Peyer's patch (tissue), 4 donors: ENCODE measurements around the gene WIPF2. TPM values are rescaled to one million over a fixed set of nuclear protein-coding genes. Genes with fewer than 3 reads are reported as not detected.

Experiments
- DNase-seq, 3 donors: peaks; one replicate each; pipeline ENCODE4 v3.0.0-alpha.2; 2017 to 2019
- H3K27ac ChIP-seq, 4 donors: fragments of 200-600 bp; sonication (generic); one replicate each; pipeline ENCODE4 v1.5.1; 2016 to 2019
- H3K27me3 ChIP-seq, 2 donors: fragments of 200-600 bp; sonication (generic); one replicate each; pipeline ENCODE4 v1.5.1; 2019
- H3K36me3 ChIP-seq, 3 donors: fragments of 200-600 bp; sonication (generic); one replicate each; pipeline ENCODE4 v1.5.1; 2016 to 2019
- H3K4me1 ChIP-seq, 4 donors: fragments of 200-600 bp; sonication (generic); one replicate each; pipeline ENCODE4 v1.5.1; 2016 to 2019
- H3K4me3 ChIP-seq, 4 donors: fragments of 200-600 bp; sonication (generic); 1 replicate in 3 of 4; 2 replicates in 1 of 4; pipeline ENCODE4 v1.5.1; 2016 to 2019; ENCODE audit warnings: mild to moderate bottlenecking in 1 of 4
- H3K9me3 ChIP-seq, 4 donors: fragments of 200-600 bp; sonication (generic); one replicate each; pipeline ENCODE4 v1.5.1; 2016 to 2019; ENCODE audit warnings: mild to moderate bottlenecking in 1 of 4
- CTCF ChIP-seq, 6 experiments: fragments of 450-650 bp in 4 of 6; fragments of 200-600 bp in 2 of 6; sonication (generic) in 1 of 6; IDR thresholded peaks; one replicate each; pipeline ENCODE4 v1.5.1; 2017 to 2019; ENCODE audit warnings: antibody characterized with exemption in 6 of 6, mild to moderate bottlenecking in 3 of 6, moderate library complexity in 1 of 6
- POLR2A ChIP-seq, 2 donors: fragments of 450-650 bp; IDR thresholded peaks; one replicate each; pipeline ENCODE4 v1.5.1; 2017; ENCODE audit warnings: antibody characterized with exemption in 2 of 2, mild to moderate bottlenecking in 2 of 2, moderate library complexity in 2 of 2
- total RNA-seq, 4 donors: library from RNA; depleted of rRNA; stranded (reverse); fragments of >200 nt; gene quantifications; one replicate each; pipeline ENCODE4 v1.1.0, GENCODE V29; 2016

The WIPF2 gene
- total RNA-seq, 4 donors from 2014 or later: 20.6 to 34.3 (median 26.8) TPM

GRCh38 chr17:40322358-40323315 is 103.5 kb downstream of the WIPF2 start:
- Histone ChIP-seq H3K9me3 (no peaks in the 10 kb centered on the region), H3K27ac (peak overlapping the region; percentile 84 to 98 (median 90)), H3K36me3 (no peaks in the 10 kb centered on the region), H3K4me3 (peak overlapping the region; percentile 30 to 95 (median 46)), H3K4me1 (peaks cover 11 to 91% (median 66%) of the 10 kb centered on the region in 4 donors), H3K27me3 (no peaks in the 10 kb centered on the region)
- no peak for TF ChIP-seq POLR2A (IDR thresholded peaks at IDR 0.05)
- TF ChIP-seq CTCF (IDR thresholded peaks at IDR 0.05): no peak
- DNase-seq: peak; percentile 63 to 94 (median 93)

GRCh38 chr17:40323391-40324381 is 104.6 kb downstream of the WIPF2 start:
- H3K9me3 ChIP-seq: no peaks in the 10 kb centered on the region
- peak overlapping the region; percentile 30 to 95 (median 46) for H3K4me3 ChIP-seq
- H3K4me1 ChIP-seq: peaks cover 11 to 96% (median 73%) of the 10 kb centered on the region in 4 donors
- H3K27me3 ChIP-seq: no peaks in the 10 kb centered on the region
- H3K27ac ChIP-seq: peak overlapping the region; percentile 84 to 98 (median 90)
- DNase-seq: peak in 2 of 3 donors; percentile 53 to 73
- no peaks in the 10 kb centered on the region for H3K36me3 ChIP-seq
- TF ChIP-seq CTCF (IDR thresholded peaks at IDR 0.05) (no peak), POLR2A (IDR thresholded peaks at IDR 0.05) (no peak)

GRCh38 chr17:40325156-40326013 is 106.3 kb downstream of the WIPF2 start:
- Histone ChIP-seq H3K27ac (peak overlapping the region; percentile 65 to 98 (median 90)), H3K4me1 (peaks cover 11 to 96% (median 66%) of the 10 kb centered on the region in 4 donors), H3K9me3 (no peaks in the 10 kb centered on the region), H3K36me3 (no peaks in the 10 kb centered on the region), H3K27me3 (no peaks in the 10 kb centered on the region), H3K4me3 (no peak overlapping the region)
- no peak for TF ChIP-seq CTCF (IDR thresholded peaks at IDR 0.05)
- TF ChIP-seq POLR2A (IDR thresholded peaks at IDR 0.05): no peak
- DNase-seq: peak in 1 of 3 donors; percentile 37

- no peaks in the 10 kb centered on the region for H3K27me3 ChIP-seq
- TF ChIP-seq POLR2A (IDR thresholded peaks at IDR 0.05): no peak
- no peak for TF ChIP-seq CTCF (IDR thresholded peaks at IDR 0.05)
- peak overlapping the region; percentile 65 to 98 (median 90) for H3K27ac ChIP-seq
- no peak overlapping the region for H3K4me3 ChIP-seq
- peaks cover 11 to 96% (median 70%) of the 10 kb centered on the region in 4 donors for H3K4me1 ChIP-seq
- peak in 2 of 3 donors; percentile 37 to 64 for DNase-seq
- peaks cover 0 to 5% (median 0%) of the 10 kb centered on the region in 3 donors for H3K36me3 ChIP-seq
- no peaks in the 10 kb centered on the region for H3K9me3 ChIP-seq
These were observed 107.1 kb downstream of the WIPF2 start for GRCh38 chr17:40326014-40326831.
